NOMO-1 treated with dmso at 0.1 percent for 144 hours (cell line): Measurements from ENCODE around the gene MGMT.

Source experiments
- DNase-seq: peaks from one replicate; lab custom pipeline; 2025; ENCODE audit not compliant: unreplicated experiment; lab: John Stamatoyannopoulos, UW

MGMT gene

DNA sequence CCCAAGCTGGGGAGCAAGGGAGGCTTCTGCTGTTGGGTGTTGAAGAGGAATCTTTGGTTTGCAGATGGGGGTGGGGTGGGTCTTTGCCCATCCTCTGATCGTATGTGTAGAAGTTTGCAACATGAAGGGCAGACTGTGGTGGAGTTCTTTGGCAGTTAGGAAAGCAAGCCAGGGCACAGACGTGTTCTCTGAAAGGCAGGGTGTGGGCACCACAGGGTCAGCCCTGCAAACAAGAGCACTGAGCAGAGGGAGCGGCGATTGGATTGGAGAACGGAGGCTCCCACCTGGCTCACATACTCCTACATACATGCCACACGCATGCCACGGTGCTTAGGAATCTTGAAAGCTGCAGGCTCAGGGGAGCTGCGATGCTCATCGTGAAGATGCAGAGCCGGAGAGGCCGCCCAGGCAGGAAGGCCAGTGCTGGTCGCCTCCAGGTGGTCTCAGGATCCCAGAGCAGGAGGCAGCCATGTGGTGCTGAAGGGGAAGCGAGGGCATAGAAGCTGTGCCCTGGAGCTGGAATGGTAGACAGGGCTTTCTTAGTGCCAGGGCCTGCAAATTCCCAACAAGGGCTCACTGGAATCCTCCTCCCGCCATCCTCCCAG lies 149.0 kb downstream of the MGMT start:
- no peak for DNase-seq

DNA sequence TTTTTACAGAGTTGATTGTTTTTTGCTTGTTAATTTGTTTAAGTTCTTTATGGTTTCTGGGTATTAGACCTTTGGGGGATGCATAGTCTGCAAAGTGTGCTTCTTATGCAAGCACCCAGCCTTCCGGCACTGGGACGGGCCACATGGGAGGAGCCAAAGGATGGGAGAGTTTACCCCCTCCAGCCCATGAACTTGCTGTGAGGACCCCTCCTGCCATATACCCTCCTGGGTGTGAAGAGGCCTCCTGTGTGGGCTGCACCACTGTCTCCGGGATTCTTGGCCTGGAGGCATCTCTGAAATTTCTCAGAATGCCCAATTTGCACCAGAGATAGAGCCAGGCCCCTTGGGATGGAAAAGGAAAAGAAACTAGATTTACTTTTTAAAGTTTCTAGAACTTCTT lies 150.7 kb downstream of the MGMT start:
- DNase-seq, result no peak

DNA sequence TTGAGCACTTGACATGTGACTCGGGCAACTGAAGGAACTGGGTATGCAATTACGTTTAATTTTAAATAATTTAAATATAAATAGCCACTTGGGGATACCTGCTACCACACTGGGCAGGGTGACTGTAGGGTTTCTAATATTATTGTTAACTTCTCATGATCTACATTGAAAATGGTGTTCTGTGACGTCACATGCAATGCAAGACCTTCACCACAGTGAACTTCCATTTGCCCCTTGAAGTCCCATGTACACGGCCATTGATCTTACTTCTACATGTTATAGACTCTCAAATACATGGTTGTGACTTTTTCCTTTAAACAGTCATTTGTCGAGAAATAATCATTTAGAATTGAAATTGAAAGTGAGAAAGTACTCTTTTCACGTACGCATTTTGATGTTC lies 154.0 kb downstream of the MGMT start:
- DNase-seq, result no peak

DNA sequence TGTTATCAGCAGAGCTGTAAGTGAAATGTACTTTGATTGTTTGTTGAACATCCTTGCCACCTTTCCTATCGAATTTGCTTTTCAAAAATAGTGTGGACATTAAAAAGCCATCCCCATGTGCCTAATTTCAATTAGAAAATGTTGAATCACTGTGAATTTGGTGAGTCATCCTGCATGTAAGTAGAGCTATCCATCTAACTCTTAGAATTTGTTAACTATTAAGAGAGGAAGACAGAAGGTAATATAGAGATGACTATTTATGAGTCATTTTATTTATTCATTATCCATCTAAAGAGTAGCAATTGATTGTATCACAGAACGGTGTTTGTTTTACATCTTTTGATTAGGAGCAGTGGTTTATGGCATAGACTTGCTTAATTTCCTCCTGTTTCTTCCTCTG lies 154.7 kb downstream of the MGMT start:
- no peak for DNase-seq

DNA sequence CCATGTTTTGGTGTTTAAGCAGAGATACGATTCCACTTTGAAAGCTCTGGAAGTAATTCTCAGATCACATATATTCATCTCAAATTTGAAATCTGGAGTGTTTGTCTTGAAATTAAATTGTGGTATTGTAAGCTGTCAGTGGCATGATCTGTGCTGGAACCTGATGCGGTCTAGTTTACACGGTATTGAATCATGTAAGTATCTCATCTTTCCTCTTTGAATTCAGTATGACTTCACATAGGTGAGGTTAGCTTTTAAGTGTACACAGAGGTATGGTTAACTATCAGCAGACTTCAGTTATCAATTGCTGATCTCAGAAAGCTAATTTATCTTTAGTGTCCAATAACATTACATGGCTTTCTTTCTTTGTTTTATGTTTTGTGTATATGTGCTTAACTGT lies 155.2 kb downstream of the MGMT start:
- DNase-seq, result no peak

DNA sequence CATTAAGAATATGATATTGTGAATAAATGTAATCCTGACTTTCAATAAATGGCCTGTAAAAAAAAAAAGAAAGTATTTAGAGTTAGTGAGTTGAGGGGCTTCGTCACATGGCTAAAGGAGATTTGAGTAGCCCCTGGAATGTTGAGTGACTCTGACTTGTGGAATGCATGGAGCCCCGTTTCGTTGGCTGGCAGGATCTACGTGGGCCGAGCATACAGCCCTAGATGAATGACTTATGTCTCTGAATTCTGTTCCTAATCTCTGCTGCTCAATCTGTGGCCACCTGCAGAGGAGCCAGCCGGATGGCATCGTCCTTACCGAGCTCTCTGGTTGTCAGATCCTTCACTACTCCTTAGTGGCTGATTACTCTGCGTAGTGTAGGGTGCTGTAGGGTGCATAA lies 155.7 kb downstream of the MGMT start:
- DNase-seq, result no peak

DNA sequence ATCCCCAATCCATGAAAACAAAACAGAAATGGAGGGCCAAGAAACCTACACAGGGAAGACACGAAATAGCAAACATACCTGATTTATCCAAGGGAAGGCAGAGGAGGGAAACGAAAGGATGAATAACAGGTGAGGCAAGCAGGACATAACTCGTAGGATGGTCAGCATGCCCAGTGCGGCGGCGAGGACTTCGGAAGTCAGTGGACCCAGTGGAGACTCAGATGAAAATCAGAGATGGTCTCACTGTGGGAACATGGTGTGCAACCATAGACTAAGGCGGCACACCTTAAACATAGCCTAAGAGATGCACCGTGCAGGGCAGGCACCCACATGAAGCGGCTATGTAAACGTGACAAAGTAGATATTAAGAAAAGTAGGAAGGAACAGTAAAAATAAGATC lies 157.5 kb downstream of the MGMT start:
- no peak for DNase-seq

DNA sequence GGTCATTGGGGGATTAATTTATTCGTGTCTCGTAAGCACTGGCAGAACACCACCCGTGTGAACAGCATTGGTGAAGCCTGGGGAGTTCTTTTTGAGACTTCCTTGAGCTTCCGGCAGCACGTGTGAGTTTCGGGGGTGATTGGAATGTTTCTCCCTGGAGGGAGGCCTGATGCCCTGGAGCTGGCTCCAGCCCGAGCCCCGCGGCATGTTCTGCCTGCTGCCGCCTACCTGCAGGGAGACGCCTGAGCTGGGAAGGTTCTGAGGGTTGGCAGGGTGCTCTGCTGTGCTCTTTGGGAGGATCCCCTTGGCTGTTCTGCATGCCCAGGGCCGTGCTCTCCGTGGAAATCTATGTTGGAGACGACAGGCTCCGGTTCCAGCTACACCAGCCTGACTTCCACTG lies 159.3 kb downstream of the MGMT start:
- DNase-seq, result no peak

DNA sequence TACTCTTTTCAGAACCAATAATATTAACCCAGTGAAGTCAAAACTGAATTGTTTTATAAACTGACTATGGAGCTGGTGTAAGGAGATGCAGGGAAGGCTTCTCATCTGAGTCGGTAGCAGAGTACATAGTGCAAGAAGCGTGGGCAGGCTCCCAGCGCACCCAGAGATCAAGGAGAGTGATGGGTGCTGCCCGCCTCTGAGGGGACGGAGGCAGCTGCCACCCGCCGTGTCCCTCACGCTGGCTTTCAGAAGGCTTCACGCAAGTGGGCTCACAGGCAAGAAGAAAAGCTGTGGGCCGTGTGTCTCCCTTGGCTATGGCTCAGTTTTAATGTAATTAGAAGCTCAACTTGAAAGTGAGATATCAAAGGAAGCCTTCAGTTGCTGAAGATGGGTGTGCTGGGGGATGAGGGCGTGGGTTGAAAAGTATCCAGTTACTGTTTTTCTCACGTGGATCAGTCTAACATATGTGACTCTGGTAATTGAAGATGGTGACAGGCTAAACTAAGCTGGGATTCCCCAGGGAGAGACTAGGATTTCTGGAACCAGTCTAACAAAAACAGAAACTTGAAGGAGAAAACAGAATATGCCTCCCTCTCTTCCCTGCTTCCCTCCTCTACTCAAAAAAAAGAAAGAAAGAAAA lies 159.9 kb downstream of the MGMT start:
- DNase-seq, result no peak

DNA sequence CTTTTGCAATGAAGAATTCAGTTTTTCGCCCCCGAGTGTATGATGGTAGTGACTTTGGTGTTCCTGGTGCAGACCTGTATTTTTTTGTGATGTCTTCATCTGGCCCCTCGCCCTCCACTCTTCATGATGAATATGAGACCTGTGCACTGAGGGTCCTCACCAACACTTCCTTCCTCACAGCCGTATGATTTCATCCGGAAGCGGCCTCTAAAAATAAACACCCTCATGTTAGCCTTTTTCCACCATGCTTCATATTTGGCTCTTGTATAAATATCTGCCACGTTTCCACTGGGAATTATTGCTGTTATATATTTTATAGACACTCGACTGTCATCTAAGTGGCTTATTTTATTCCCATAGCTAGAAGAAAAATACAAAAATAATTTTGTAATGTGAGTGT lies 160.4 kb downstream of the MGMT start:
- no peak for DNase-seq

DNA sequence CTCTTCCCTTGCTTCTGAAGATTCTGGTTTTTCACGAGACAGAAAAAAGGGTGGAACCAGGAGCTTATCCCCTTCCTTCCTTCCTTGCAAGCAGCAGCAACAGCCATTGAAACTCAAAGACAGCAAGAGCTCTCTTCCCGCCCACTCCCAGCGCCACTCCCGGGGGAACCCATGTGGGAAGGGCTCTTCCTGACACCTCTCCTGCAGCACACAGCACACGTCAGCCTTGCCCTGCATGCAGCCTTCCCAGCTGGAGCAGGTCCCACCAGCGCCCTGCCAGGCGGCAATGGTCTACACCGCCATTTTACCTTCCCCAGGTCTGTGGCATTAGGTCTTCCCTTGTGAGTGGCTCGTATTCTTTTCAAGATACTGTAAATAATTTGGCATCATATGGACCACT lies 161.8 kb downstream of the MGMT start:
- DNase-seq, result no peak

DNA sequence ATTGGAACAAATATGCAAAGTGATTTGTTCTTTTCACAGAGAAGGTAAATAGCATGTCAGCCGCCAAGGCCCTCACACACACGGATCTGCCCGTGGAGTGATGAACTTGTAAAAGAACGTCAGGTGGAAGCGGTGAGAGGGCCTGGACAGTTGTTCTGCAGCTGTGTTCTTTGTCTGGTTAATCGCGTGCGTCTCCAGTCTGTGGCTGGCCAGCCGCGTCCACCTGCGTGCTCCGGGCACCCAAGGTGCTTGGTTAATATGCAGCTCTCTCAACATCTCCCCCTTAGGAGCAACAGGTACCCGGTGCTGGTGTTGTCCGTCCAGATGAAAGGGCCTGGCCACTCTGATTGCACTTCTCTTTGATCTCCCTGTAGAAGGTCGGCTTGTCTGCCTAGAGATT lies 162.9 kb downstream of the MGMT start:
- no peak for DNase-seq

DNA sequence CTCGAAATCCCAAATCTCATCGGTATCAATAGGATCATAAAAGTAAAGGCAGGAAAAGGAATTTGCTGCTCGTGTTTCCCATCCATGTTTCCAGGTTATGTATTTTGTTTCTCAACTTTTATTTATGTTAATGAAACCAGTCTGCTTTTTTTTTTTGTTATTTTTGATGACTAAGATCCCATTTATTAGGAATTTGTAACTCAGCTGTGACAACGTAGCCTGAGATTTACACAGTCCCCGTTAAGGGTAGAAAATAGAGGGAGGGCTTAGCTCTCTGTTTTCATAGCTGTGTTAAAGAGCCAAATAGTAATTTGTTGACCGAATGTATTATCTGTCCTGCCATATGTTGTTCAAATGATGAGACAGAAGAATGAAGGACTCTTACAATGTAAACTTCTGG lies 164.0 kb downstream of the MGMT start:
- DNase-seq, result no peak

DNA sequence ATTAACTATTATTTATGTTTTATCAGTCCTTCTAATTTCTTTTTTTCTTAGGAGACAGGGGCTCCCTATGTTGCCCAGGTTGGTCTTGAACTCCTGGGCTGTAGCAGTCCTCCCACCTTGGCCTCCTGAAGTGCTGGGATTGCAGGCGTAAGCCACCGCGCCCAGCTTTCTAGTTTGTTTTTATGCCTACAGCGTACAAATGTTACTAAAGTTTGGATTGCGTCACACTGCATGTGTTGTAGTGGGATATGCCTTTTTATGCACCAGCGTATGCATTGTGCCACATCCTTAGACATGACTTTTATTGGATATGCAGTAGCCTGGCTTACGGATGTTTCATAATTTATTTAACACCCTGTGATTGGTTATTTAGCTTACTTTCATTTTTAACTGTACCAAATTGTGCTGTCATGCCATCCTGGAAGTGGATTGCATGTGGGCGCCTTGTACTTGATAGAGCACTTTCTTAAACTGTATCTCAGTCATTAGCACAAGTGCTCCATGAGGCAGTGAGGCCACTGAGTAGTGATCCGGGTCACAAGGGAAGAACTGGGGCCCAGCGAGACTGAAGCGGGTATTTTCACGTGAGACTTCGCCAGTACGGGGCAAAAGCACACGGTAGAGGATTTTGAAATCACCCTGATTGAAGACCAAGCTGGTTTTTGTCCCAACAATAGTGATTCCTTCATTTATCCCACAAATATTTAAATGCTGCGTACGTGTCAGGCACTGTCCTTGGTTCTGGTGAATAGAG lies 165.0 kb downstream of the MGMT start:
- DNase-seq, result no peak

DNA sequence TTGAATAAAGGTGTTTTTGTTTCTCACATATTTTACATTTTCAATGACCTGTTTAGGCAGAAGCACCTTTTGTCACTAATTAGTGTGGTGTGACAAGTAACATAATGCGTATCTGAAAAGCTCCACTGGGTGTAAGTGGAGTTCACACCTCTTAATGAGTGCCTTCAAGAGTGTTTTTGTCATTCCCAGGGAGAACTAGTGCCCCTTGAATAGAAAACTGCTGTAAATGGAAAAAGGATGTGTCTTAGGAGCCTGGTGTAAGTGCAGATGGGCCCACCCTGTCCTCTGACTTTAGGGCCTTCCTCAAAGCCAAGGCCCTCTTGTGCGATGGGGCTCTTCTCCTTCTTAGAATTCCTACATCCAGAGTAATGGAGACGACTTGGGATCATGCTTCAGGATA lies 170.0 kb downstream of the MGMT start:
- DNase-seq, result no peak

DNA sequence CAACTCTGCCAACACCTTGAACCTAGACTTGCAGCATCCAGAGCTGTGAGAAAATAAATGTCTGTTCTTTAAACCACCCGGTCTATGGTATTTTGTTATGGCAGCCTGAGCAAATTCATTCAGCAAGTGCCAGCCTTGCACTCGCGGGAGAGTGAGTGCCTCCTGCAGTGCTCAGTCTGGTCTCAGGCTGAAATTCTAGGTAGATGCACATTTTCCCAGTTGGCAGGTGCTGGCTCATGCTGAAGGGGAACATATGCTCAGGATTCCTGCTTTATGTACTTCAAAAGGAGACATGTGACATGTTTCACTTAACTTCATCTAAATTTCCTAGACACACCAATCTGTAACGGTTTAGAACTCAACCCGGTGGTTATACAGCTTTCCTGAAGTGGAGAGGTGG lies 170.8 kb downstream of the MGMT start:
- DNase-seq, result no peak

DNA sequence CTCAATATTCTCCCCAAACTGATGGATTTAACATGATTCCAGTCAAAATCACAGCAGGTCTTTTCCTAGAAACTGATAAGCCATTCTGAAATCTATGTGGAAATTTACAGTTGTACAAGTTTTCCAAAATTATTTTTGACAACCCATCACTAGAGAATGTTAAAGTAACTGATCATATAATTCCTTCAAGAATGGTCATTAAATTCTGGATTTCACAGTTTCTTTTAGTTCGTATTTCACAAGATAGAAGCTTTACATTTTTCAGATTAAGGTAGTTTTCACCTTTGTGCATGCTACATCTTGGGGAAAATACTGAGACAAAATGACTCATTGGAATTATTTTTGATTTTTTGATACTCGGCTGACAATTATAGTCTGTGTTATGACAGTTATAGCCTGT lies 174.3 kb downstream of the MGMT start:
- no peak for DNase-seq

DNA sequence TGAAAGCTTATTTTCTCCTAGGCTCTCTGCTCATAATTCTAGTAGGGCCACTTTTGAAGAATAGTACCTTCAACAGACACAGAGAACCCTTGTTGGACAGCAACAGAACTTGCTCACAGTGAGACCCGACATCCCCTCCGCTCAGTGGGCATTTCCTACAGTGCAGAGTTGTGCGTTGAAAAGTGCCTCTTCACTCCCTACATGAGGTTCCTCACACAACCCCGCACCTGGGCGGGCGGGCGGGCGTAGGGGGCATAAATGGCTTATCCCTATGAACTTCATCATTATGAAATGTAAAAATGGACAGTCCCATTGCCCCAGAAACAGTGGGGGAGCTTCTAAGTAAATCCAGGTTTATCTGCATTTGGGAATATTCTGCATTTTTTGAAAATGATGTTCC lies 174.9 kb downstream of the MGMT start:
- DNase-seq, result no peak

DNA sequence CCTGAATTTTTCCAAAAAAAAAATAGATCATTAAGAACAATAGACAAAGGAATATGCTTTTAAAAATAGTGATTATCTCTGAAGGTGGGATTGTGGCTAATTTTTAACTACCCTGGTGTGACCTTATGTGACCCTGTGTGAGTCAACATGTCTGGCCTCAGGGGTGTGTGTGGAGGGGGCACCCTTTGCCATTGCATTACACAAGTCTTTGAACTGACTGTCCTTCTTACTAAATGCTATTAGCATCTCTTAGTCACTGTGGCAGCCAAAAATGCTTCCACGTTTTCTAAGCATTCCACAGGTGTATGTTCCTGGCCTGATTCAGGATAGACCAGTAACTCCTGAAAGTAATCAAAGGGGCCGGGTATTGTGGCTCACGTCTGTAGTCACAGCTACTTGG lies 175.4 kb downstream of the MGMT start:
- no peak for DNase-seq

DNA sequence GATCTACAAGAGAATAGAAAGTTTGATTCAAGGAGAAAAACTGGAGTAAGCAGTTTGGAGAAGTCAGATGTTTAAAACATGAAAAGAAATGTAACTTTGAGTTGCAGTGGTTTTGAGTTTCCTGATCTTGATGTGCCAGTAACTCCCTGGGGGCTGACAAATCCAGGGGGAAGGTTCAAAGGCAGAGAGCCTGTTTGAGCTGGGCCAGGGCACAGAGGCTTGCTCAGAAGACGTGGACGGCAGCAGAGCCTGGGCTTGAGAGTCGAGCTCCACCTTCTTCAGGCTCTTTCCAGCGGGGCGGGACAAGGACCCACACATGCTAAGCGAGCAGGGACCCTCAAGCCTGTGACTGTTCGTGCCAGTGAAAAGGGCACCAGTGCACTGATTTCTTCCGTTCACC lies 176.2 kb downstream of the MGMT start:
- no peak for DNase-seq

DNA sequence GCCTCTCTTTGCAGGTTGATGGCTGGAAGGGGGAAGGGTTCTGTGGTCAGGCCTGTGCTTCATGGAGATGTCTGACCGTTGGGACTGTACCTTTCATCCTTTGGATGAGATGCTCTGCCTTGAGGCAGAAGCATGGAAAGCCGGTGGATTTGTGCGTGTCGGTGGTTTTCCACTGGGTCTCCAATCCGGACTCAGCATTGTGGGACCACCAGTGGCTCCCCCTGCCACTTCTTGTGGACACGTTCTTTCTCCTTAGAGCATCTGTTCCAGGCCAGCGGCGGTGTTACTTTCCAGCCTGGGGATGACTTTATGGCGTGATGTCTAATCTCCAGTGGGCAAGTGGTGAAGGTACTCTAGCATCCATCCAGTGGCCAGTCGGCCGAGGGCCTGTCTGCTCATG lies 178.4 kb downstream of the MGMT start:
- no peak for DNase-seq

DNA sequence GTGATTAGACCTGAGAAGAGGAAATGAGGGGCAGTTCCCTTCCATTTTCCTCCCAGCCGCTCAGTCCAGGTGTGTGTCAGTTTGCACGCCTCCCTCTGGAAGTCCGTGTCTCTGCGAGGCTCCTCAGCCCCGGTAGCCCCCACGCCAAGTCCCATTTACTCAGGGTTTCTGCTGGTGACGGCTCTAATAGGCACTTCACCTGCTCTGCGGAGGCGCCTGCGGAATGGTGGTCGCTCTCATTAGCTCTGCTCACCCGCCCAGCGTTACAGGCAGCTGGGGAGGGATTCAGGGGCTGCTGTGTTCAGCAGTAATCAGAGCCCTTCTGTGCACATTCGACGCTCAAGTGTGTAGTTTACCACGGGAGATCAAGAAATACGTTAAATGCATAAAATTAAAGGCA lies 179.9 kb downstream of the MGMT start:
- DNase-seq, result no peak

DNA sequence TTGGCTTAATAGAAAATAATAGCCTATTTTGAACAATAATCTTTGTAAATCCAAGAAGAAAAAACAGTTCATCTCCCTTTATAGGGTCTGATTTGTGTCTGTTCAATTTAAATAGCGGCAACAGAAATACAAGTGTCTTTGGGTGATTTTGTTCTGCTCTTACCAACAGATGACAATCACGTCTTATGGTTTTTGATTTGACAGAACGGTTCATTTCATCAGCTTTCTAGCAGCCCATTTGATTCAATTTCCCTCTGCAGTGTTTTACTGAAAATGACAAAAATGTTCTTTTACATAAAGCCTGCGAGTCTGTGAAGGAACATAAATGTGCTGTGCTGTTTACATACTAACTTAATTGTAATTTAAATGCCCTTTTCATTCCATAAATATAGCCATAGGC lies 180.5 kb downstream of the MGMT start:
- no peak for DNase-seq
